SK-N-DZ (cell line): Measurements from ENCODE around the gene KRABD2.

Source experiments
- small RNA-seq, 2 experiments: library from RNA; depleted of rRNA; stranded (forward); fragments of <200 nt; gene quantifications; one replicate each; pipeline ENCODE3, GENCODE V24; 2014

KRABD2 gene

Small RNAs within 50 kb of the gene (small RNA-seq; reads per million reads assigned to genes)
- 0.04 to 0.21 reads per million in 2 experiments for gene RF00265
